HG02623 (cell line): ENCODE results near the gene CEP152.
"Not testable (repeated sequence)": the region's sequence is repeated elsewhere in the genome, so short reads cannot be mapped to it uniquely, and the experiment has no call there.

Experiments used
- ATAC-seq: cut with Tn5 transposase; IDR thresholded peaks from one replicate; pipeline ENCODE4 v1.9.1; 2021; ENCODE audit warnings: moderate library complexity; ENCODE audit not compliant: unreplicated experiment

The CEP152 gene, protein sequence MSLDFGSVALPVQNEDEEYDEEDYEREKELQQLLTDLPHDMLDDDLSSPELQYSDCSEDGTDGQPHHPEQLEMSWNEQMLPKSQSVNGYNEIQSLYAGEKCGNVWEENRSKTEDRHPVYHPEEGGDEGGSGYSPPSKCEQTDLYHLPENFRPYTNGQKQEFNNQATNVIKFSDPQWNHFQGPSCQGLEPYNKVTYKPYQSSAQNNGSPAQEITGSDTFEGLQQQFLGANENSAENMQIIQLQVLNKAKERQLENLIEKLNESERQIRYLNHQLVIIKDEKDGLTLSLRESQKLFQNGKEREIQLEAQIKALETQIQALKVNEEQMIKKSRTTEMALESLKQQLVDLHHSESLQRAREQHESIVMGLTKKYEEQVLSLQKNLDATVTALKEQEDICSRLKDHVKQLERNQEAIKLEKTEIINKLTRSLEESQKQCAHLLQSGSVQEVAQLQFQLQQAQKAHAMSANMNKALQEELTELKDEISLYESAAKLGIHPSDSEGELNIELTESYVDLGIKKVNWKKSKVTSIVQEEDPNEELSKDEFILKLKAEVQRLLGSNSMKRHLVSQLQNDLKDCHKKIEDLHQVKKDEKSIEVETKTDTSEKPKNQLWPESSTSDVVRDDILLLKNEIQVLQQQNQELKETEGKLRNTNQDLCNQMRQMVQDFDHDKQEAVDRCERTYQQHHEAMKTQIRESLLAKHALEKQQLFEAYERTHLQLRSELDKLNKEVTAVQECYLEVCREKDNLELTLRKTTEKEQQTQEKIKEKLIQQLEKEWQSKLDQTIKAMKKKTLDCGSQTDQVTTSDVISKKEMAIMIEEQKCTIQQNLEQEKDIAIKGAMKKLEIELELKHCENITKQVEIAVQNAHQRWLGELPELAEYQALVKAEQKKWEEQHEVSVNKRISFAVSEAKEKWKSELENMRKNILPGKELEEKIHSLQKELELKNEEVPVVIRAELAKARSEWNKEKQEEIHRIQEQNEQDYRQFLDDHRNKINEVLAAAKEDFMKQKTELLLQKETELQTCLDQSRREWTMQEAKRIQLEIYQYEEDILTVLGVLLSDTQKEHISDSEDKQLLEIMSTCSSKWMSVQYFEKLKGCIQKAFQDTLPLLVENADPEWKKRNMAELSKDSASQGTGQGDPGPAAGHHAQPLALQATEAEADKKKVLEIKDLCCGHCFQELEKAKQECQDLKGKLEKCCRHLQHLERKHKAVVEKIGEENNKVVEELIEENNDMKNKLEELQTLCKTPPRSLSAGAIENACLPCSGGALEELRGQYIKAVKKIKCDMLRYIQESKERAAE (N-terminal part only)

GRCh38 chr15:48810414-48811324 is at the start of gene CEP152:
Gene CEP152 (minus strand): TSS chr15:48811069. CDS start chr15:48805649, 5,420 bp downstream.
- peak; percentile 97 for ATAC-seq

GRCh38 chr15:48859426-48859825 is 48.6 kb upstream of the CEP152 start:
- no peak for ATAC-seq

GRCh38 chr15:48858401-48858800 is 47.5 kb upstream of the CEP152 start:
- ATAC-seq = no peak

- ATAC-seq = no peak
Observed at GRCh38 chr15:48856942-48857341, 46.1 kb upstream of the CEP152 start.

DNA sequence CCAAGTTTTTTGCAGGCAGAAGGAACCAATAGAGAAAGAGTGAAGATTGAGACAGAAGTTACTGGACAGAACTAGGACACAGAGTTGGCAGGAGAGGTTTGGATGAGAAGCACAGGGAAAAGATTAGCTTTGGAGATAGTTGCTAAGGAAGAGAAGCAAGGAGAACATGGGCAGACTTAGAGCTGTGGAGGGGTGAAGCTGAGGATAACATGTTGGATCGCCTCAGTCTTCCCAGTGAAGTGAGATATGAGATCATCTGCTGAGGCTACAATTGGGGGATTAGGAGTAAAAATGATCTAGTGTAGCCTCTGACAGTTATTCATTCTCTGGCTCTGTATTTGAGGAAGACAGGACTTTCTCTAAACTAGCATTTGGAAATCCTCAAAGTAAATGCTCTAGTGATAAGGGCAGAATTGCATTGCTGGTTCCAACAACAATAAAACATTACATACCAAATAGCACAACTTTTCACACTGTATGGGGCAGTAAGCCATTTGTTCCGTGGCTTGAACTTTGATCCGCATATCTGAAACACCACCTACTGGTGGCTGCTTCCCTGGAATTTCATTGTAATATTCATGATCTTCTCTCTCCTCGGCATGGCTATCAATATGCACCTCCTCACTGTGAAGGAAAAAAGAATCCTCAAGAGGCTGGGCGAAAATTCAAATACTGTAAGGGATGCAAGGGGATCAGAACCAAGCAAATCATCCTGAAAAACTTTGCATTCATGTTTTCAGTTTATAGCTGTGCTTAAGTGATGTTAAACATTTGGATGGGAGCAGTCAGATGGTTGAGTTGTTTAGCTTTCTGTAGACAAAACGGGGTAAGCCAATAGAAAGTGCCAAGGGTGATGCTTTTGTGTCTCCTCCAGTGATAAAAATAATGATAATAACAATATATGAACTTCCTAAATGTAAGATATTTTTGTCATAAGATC is 44.9 kb upstream of the CEP152 start:
- no peak for ATAC-seq

- ATAC-seq = not testable (repeated sequence)
Observed at GRCh38 chr15:48854434-48854833, 43.6 kb upstream of the CEP152 start.

DNA sequence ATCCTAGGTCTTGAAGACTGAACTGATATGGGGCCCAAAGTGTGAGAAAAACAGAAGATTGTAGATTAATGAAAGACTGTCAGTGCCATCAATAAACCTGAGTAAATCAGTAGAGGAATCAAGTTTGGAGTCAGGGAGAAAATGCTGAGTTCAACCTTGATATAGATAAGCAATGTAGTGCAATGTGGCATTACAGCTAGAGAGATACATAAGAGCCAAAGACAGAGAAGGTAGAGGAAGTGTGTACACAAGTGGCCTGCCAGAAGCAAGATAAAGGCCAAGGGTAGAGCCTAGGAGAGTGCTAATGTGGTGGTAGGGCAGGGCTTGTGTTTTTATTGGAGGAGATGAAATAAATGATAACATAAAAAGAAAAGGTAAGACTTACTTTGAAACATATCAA is 41.1 kb upstream of the CEP152 start:
- ATAC-seq = no peak

- ATAC-seq = no peak
Observed at GRCh38 chr15:48850648-48851047, 39.8 kb upstream of the CEP152 start.

DNA sequence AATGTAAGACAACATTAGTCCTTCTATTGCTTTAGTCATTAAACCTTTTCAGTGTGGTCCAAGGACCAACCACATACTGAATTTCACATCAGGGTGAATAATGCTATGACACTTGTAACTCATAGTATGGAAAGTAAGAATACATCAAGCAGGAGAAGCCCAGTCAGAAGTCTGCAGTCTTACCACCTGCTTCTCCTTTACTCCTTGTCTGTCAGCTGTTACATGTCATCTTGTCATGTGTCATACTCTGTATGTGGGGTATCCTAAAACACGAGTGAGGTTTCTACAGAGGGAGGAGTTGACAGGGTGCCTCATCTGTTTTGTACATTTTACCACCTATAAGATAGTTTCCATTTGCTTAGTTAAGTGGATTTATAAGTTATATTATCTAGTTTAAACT is 34.3 kb upstream of the CEP152 start:
- ATAC-seq = no peak

- ATAC-seq = no peak
Observed at GRCh38 chr15:48842501-48842900, 31.6 kb upstream of the CEP152 start.

DNA sequence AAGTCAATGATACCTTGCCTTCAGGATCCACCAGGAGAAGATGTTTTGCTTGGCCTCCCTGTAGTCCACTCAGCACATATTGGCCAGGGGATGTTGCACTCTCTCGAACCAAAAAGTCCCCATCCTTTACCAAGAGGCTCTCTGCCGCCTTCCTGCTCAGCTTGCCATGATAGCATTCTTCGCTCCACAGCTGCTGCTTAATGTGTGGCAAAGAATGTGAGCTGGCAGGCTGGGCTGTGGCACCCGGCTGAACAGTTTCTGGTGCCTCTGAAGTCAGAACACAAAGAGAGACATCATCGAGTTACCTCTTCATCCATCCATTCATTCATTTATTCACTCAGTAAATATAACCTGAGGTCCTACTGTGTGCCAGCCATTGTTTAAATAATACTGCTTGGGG is 23.9 kb upstream of the CEP152 start:
- no peak for ATAC-seq

DNA sequence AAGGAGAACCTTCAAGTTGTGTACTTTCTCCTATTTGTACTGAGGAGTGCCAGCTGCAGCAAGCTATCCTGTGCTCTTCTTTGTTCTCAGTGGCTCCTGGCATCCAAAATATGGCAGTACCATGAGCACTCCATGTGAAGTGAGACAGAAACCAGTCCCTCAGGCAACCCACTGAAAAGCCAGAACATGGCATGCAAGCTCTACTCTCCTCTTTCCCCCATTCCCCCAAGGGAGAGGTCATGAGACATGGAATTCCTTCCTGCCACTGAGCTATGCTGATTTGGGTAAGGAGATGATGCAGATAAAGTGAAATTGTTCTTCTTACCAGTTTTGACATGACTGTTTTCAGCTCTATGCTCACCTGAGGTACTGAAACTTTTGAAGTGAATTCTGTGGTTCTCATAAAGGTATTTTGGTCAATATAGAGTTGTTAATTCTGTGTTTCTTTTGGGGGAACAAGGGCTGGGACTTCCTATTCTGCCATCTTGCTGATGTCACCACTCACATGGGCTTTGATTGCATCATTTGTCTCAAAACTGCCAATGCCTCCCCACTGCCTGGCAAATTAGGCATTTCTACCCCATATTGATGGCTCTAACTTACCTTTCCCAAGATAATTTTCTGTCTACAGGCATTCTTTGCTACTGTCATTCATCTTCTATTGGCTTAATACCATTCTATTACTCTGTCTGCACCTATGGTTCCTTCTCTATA is 22.8 kb upstream of the CEP152 start:
- ATAC-seq = no peak

DNA sequence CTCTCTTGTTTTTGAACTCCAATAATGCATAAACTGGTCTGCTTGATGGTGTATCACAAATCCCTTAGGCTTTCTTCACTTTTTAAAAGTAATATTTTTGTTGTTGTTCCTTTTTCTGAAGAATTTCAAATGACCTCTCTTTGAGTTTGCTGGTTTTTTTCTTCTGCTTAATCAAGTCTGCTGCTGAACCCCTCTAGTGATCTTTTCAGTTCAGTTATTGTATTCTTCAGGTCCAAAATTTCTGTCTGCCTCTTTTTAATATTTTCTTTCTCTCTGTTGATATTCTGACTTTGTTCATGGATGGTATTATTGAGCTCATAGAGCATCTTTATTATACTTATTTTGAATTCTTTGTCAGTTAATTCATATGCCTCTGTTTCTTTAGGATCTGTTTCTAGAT is 21.8 kb upstream of the CEP152 start:
- no peak for ATAC-seq

- ATAC-seq = no peak
Observed at GRCh38 chr15:48828906-48829305, 18.0 kb upstream of the CEP152 start.

DNA sequence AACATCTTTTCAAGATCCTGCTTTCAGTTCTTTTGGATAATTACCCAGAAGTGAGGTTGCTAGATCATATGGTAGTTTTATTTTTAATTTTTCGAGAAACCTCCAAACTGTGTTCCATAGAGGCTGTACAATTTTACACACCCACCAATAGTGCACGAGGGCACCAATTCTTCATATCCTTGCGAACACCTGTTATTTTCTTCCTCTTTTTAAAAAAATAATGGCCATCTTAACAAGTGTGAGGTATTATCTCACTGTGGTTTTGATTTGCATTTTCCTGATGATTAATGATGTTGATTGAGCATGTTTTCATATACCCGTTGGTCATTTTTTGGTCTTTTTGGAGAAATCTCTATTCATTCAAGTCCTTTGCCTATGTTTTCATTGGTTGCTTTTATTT is 17.6 kb upstream of the CEP152 start:
- no peak for ATAC-seq

- ATAC-seq = no peak
Observed at GRCh38 chr15:48825075-48825474, 14.2 kb upstream of the CEP152 start.

DNA sequence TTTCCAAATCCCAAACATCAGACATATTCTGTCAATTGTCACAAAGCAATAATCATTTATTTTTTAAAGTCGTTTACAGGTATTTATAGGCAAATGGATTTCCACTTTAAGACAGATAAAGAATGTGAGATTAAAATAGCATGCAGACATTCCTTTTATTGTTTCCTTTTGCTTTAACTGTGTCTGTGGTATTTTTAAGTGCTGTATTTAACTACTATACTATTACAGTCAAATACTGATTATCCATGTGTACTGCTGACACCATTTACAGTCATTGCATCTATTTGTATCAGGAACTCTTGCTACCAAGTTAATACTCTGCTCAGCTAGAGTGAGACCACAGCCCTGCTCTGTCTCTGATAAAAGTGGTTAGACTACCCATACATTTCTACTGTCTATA is 12.8 kb upstream of the CEP152 start:
- ATAC-seq = no peak

- ATAC-seq = no peak
Observed at GRCh38 chr15:48823237-48823636, 12.4 kb upstream of the CEP152 start.
